ENCODE results near the gene ITGAL.

The ITGAL gene

DNA sequence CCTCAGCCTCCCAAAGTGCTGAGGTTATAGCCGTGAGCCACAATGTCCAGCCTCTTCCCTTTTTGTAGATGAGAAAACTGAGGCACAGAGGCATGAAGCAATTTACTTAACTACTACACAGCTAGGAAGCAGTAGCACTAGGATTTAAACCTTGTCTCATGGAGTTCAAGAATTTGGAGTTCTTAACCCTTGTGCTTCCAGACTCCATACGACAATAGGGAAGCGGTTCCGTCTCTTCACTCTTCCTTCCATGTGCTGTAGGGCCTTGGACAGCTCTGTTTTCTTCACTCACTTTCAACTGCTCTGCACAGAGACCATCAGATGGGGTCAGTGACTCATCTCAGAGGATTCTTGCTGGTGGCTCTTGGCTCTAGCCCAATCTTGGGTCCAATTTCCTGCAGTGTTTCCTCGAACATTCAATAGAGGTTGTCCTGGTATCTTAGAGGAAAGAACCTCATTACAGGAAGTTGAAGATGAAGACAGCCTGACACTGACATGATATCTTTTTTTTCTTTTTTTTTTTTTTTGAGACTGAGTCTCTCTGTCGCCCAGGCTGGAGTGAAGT, 19.3 kb downstream of the ITGAL start:
- TF ChIP-seq, protein P1, sequence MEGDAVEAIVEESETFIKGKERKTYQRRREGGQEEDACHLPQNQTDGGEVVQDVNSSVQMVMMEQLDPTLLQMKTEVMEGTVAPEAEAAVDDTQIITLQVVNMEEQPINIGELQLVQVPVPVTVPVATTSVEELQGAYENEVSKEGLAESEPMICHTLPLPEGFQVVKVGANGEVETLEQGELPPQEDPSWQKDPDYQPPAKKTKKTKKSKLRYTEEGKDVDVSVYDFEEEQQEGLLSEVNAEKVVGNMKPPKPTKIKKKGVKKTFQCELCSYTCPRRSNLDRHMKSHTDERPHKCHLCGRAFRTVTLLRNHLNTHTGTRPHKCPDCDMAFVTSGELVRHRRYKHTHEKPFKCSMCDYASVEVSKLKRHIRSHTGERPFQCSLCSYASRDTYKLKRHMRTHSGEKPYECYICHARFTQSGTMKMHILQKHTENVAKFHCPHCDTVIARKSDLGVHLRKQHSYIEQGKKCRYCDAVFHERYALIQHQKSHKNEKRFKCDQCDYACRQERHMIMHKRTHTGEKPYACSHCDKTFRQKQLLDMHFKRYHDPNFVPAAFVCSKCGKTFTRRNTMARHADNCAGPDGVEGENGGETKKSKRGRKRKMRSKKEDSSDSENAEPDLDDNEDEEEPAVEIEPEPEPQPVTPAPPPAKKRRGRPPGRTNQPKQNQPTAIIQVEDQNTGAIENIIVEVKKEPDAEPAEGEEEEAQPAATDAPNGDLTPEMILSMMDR (IDR thresholded peaks at IDR 0.05; ENCODE audit: insufficient read depth, low read depth, low read length, missing control alignments), result no peak
- peak; percentile 67 for DNase-seq (ENCODE audit: low read depth)
- H3K4me3 ChIP-seq (ENCODE audit: low read length), result no peak overlapping the region

DNA sequence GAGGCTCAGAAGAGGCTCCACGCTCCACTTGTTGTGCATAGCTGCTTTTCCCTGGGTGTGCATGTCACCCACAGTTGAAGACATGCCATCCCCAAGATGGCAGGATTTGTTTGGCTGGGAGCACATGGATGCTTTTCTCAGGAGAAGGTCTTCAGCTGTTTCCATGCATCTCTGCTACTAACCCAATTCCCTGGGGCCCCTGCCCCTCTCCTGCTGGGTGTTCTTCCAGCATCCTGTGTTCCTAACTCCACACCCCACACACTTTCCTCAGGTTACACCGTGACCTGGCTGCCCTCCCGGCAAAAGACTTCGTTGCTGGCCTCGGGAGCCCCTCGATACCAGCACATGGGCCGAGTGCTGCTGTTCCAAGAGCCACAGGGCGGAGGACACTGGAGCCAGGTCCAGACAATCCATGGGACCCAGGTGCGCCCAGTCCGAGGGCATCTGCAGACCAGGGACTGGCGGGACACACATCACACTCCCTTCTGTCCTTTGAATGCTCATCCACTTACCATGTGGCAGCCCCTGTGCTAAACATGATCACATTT, 21.5 kb downstream of the ITGAL start:
- no peak overlapping the region for H3K4me3 ChIP-seq (ENCODE audit: low read length)
- no peak for DNase-seq (ENCODE audit: low read depth)
- TF ChIP-seq, protein P1 (IDR thresholded peaks at IDR 0.05; ENCODE audit: insufficient read depth, low read depth, low read length, missing control alignments), result no peak

DNA sequence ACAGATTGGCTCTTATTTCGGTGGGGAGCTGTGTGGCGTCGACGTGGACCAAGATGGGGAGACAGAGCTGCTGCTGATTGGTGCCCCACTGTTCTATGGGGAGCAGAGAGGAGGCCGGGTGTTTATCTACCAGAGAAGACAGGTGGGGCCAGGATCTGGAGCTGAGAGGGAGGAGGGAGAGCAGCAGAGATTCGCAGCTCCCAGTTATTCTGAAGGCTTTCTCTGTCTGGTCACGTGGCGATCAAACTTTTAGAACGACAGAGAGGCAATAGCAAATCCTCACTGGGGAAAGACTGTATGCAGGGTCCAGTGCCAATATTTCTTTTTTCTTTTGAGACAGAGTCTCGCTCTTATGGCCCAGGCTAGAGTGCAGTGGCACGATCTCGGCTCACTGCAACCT, 22.2 kb downstream of the ITGAL start:
- TF ChIP-seq, protein P1 (IDR thresholded peaks at IDR 0.05; ENCODE audit: insufficient read depth, low read depth, low read length, missing control alignments), result no peak
- DNase-seq (ENCODE audit: low read depth), result no peak
- no peak overlapping the region for H3K4me3 ChIP-seq (ENCODE audit: low read length)

DNA sequence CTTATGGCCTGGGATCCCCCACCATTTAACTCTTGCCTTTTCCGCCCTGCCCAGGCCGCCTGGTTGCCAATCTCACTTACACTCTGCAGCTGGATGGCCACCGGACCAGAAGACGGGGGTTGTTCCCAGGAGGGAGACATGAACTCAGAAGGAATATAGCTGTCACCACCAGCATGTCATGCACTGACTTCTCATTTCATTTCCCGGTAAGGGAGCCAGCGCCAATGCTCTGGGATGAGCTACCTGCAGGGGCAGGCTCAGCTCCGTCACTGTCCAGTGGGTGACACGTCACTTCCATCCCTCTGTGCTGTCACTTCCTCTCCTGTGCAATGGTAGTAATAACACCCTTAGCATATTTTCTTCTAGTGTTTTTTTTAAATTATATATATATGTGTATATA, 26.7 kb downstream of the ITGAL start:
- TF ChIP-seq, protein P1 (IDR thresholded peaks at IDR 0.05; ENCODE audit: insufficient read depth, low read depth, low read length, missing control alignments), result no peak
- H3K4me3 ChIP-seq (ENCODE audit: low read length), result no peak overlapping the region
- DNase-seq (ENCODE audit: low read depth), result no peak

DNA sequence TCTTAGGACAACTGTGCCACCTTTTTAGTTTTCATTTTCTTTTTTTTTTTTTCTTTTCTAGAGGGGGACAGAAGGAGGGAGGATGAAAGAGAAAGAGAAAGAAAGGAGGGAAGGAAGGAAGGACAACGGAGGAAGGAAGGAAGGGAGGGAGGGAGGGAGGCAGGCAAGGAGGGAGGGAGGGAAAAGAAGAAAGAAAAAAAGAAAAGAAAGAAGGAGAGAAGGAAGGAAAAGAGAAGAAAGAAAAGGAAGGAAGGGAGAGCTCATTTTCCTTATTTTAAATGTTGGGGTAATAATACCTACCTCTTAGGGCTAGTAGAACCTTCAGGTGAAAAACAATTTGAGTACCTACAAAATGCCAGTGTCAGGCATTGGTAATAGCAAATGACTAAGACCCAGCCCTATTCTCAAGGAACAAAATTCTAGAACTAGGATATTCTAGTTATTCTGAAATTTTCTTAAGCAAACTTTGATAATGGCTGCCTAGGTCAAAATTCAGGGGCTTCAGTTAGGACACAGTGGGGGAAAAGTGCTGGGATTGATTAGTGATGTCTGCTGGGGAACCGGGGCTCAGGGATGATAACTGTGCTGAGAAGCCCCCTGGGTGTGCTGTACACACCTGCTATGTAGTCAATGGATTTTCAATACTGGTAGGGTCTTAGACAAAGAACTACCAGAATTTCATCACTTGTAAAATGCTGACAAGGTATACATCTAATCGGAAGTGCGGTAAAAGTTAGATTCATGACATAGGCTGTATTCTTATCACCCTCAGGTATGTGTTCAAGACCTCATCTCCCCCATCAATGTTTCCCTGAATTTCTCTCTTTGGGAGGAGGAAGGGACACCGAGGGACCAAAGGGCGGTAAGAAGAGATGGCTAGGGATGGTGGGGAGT, 31.1 kb downstream of the ITGAL start:
- TF ChIP-seq, protein P1 (IDR thresholded peaks at IDR 0.05; ENCODE audit: insufficient read depth, low read depth, low read length, missing control alignments), result no peak
- DNase-seq (ENCODE audit: low read depth), result no peak
- no peak overlapping the region for H3K4me3 ChIP-seq (ENCODE audit: low read length)

DNA sequence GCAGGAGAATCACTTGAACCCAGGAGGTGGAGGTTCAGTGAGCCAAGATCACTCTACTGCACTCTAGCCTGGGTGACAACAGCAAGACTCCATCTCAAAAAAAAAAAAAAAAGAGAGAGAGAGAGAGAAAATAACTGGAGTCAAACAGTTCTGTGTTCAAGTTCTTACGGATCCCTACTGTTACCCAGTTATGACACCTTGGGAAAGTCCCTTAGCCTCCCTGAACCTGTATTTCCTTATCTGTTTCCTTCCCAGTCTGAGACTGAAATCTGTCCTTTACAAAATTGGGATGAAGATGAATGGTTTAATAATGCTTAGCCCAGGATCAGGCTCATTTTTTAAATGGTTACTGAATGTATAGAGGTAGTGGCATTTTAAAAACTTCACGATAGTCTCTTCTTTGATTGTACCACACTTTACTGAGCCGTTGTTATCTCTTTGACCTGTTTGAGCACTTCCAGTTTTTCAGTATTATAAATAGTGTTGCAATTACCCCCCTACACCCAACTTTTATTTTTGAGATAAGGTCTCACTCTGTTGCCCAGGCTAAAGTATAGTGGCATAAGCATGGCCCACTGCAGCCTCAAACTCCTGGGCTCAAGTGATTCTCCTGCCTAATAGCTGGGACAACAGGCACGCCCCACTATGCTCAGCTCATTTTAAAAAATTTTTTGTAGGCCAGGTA, 36.7 kb downstream of the ITGAL start:
- TF ChIP-seq, protein P1 (IDR thresholded peaks at IDR 0.05; ENCODE audit: insufficient read depth, low read depth, low read length, missing control alignments), result no peak
- DNase-seq (ENCODE audit: low read depth), result peak; percentile 35
- H3K4me3 ChIP-seq (ENCODE audit: low read length), result no peak overlapping the region

All from epithelial cell of esophagus (primary cell).